GM19193 (cell line): Measurements from ENCODE around the gene ERP27.

Experiments
- POLR2A ChIP-seq: IDR thresholded peaks from 4 replicates; pipeline ENCODE4 v1.6.1; 2011; ENCODE audit not compliant: insufficient read depth, insufficient read length; ENCODE audit errors: extremely low read depth

The ERP27 gene

GRCh38 chr12:14904854-14905253 is 33.5 kb downstream of the ERP27 start:
- TF ChIP-seq POLR2A, result no peak

GRCh38 chr12:14903386-14904098 is 34.8 kb downstream of the ERP27 start:
- TF ChIP-seq POLR2A, result no peak

- no peak for TF ChIP-seq POLR2A
Measured at GRCh38 chr12:14902465-14902864, 35.9 kb downstream of the ERP27 start.

- TF ChIP-seq POLR2A, result no peak
Measured at GRCh38 chr12:14901228-14901562, 37.1 kb downstream of the ERP27 start.

GRCh38 chr12:14900521-14901227 is 37.7 kb downstream of the ERP27 start:
- no peak for TF ChIP-seq POLR2A

GRCh38 chr12:14896521-14897169 is 41.7 kb downstream of the ERP27 start:
- TF ChIP-seq POLR2A, result no peak

GRCh38 chr12:14893506-14894250 is 44.7 kb downstream of the ERP27 start:
- no peak for TF ChIP-seq POLR2A

- TF ChIP-seq POLR2A, result no peak
Measured at GRCh38 chr12:14892726-14893505, 45.4 kb downstream of the ERP27 start.

- no peak for TF ChIP-seq POLR2A
Measured at GRCh38 chr12:14890701-14891100, 47.6 kb downstream of the ERP27 start.

GRCh38 chr12:14886271-14886670 is 52.1 kb downstream of the ERP27 start:
- no peak for TF ChIP-seq POLR2A

GRCh38 chr12:14885718-14886221 is 52.6 kb downstream of the ERP27 start, which contains the start of gene MGP:
TSS of gene MGP (minus strand) at chr12:14885854. CDS start at chr12:14885791, 63 bp downstream.
- TF ChIP-seq POLR2A, result no peak

GRCh38 chr12:14884458-14884878 is 53.9 kb downstream of the ERP27 start:
- no peak for TF ChIP-seq POLR2A

GRCh38 chr12:14883686-14884085 is 54.7 kb downstream of the ERP27 start:
- TF ChIP-seq POLR2A, result no peak

GRCh38 chr12:14880890-14881453 is 57.4 kb downstream of the ERP27 start:
- TF ChIP-seq POLR2A, result no peak
